GM10847 (cell line): Measurements from ENCODE around the gene CLDN15.

Source experiments
- POLR2A ChIP-seq: IDR thresholded peaks from 2 replicates; pipeline ENCODE4 v1.6.1; 2011; ENCODE audit not compliant: insufficient read length; ENCODE audit errors: extremely low read depth

CLDN15 gene

DNA sequence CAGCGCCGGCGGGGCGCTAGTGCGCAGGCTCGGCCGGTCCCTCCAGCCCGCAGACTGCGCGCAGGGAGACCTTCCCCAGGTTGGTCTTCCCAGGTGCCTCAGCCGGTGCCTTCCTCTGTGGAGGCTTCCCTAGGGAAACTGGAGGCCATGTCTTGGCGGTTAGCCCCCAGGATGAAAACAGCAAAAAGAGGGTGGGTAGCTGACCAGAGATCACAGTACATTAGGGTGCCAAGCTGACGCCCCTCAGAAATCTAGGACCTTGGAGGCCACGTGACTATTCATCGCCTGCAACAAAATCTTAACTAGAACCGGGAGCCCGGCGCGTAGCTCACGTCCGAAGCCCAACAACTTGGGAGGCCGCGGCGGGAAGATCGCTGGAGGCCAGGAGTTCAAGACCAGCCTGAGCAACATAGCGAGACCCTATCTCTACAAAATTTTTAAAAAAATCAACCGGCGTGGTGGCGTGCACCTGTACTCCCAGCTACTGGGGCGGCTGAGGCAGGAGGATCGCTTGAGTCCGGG, 7.6 kb upstream of the CLDN15 start:
- TF ChIP-seq POLR2A, result peak; percentile 6

DNA sequence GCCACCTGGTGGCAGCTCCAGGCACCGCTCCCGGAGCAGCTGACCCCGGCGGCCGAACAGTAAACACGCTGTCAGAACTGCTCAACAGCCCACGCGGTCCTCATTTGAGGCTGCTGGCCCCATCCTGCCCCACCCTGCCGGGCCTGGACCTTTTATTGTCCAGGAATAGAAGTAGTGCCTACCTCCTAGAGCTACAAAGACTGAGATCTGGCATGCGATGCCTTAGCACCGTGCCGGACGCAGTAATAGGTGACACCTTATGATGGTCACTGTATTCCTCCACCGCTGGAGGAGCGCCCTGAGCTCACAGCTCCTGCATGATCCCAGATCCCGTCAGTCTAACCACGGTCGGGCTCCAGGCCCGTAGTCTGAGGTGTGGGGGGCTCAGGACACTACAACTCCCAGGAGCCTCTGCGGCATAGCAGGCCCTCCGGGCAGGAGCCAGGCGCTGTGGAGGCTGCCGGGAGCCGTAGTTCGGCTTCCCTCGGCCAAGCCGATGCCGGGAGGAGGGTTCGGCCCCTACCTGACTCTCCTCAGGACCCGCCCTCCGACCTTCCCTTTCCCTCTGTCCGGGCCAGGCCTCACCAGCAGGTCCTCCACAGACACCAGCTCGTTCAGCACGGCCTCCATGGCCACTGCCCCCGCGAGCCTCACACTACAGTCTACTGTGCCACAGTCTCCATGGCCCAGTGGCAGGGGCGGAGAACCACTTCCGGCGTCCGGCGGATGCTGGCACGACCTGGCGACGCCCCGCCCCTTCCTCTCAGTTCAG, 7.0 kb upstream of the CLDN15 start, which contains the start of gene FIS1:
Gene FIS1, minus strand, starts transcription at position 707 of the 772 bp plus-strand sequence. Its CDS starts 77 bp downstream, at position 630.
- TF ChIP-seq POLR2A, result peak; percentile 69

DNA sequence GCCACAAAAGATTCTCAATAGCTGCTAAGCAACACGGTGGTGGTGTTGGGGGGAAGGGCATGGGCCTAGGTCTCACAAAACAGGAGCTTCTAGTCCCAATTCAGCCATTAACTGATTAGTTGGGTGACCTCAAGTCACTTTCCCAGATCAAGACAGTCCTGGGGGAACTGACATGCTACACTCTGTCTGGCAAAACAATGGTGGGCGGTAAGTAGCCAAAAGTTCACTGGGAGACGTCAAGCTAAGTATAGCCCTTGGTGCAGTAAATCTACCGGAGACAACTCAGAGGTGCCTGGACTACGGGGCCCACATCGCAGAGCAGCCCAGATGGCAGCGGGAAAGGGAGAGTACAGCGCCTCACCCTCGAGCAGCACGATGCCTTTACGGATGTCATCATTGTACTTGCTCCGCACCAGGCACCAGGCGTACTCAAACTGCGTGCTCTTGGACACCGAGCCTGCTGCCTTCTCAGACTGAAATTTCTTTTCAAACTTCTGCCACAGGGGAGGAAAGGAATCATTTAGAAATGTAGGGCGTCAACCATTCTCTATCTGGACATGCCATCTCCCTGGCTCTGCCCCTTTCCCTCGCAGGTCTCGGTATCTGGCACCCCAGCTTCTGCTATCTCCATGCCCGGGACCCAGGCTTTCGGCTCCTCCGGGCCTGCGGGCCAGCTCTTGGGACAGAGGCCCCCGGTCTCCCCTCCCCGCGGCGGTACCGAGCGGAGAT, 6.2 kb upstream of the CLDN15 start:
- TF ChIP-seq POLR2A, result no peak

DNA sequence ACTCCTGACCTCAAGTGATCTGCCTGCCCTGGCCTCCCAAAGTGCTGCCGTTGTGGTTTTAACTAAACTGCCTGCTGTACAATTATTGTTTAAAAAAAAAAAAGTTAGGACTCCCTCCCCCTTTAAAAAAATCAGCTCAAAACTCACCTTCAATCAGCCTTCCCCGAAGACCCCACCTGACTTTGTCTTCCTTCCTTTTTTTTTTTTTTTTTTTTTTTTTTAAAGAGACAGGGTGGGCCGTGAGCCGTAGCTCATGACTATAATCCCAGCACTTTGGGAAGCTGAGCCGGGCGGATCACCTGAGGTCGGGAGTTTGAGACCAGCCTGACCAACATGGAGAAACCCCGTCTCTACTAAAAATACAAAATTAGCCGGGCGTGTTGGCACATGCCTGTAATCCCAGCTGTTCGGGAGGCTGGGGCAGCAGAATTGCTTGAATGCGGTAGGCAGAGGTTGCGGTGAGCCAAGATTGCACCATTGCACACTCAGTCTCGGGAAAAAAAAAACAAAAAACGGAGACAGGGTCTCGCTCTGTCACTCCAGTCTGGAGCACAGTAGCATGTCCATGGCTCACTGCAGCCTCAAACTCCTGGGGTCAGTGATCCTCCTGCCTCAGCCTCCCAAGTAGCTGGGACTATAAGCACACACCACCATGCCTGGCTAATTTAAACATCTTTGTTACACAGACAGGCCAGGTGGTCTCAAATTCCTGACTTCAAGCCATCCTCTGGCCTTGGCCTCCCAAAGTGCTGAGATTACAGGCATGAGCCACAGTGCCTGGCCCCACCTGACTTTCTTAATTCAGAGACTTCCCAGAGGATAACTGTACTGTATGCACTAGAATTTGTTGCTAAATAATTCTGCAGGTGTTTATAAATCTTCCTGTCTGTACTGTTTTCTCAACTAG, 4.1 kb upstream of the CLDN15 start:
- TF ChIP-seq POLR2A, result no peak

- no peak for TF ChIP-seq POLR2A
These were observed 3.4 kb upstream of the CLDN15 start for GRCh38 chr7:101241015-101241363.

- TF ChIP-seq POLR2A, result no peak
These were observed 2.8 kb upstream of the CLDN15 start for GRCh38 chr7:101240226-101241014.

DNA sequence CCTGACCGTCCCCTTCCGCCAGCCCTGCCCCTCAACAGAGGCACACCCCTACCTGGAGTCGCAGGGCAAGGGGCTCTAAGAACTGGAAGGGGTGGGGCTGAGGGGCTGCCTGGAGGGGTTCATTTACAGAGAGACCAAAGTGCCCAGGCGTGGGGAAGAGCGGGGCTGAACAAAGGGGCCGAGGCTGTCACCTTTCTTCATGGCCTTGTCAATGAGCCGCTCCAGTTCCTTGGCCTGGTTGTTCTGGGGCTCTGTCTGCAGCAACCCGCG, 2.3 kb upstream of the CLDN15 start:
- no peak for TF ChIP-seq POLR2A

GRCh38 chr7:101239191-101239950, 1.8 kb upstream of the CLDN15 start:
- TF ChIP-seq POLR2A, result no peak

GRCh38 chr7:101238226-101239182, 902 bp upstream of the CLDN15 start:
- TF ChIP-seq POLR2A, result no peak

DNA sequence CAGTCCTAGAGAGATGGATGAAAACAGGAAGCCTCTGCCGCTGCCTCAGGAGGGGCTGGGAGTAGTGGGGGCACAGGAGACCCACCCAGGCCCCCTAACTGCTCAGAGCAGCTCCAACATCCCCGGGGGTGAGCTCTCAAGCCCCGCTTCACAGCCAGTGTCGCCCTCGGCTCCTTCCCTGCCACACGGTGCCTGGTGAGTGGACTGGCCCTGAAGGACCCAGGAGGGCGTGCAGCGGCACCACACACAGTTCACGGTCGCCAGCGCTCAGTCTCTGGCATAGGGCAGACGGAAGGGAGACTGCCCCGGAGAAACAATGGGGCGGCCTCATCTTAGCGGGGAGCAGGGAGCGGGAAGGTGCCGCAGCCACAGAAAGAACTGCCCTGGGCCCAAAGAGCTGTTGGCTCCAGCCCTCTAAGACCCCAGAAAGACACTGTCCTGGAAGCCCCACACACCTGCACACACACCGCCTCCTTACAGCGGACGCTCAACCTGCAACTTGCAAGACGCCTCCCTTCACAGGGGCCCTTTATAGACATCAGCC, 1.2 kb downstream of the CLDN15 start:
- TF ChIP-seq POLR2A, result no peak

- no peak for TF ChIP-seq POLR2A
These were observed 2.1 kb downstream of the CLDN15 start for GRCh38 chr7:101235522-101235921.

DNA sequence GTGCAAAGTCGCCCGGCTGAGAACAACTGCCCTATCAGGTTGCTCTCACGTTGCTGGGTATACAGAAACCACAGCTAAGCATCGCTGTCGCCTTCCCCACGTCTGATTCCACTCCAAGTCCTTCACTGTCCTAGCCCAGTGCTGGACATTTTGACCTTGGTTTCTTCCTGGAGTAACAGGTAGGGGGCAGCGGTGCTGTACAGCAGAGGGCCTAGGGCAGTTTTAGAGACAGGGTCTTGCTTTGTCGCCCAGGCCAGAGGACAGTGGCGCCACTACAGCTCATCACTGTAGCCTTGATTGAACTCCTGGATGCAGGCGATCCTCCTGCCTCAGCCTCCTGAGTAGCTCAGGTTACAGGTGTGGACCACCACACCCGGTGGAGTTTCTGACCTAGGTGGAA, 2.6 kb downstream of the CLDN15 start:
- TF ChIP-seq POLR2A, result no peak

GRCh38 chr7:101234636-101235035, 3.0 kb downstream of the CLDN15 start:
- no peak for TF ChIP-seq POLR2A
